BE2C (cell line): ENCODE data around the gene NDUFA5.

Experiments
- DNase-seq: peaks from one replicate; pipeline ENCODE4 v3.0.0-alpha.2; 2020
- H3K27me3 ChIP-seq: fragments of 250-450 bp; sonication (Bioruptor Pico); 2 replicates; pipeline ENCODE4 v1.5.1; 2020; ENCODE audit warnings: mild to moderate bottlenecking
- H3K36me3 ChIP-seq: fragments of 250-450 bp; sonication (Bioruptor Pico); 2 replicates; pipeline ENCODE4 v1.5.1; 2020; ENCODE audit warnings: mild to moderate bottlenecking
- H3K4me1 ChIP-seq: fragments of 250-450 bp; sonication (Bioruptor Pico); 2 replicates; pipeline ENCODE4 v1.5.1; 2020
- H3K4me3 ChIP-seq: 2 replicates; pipeline ENCODE4 v1.5.1; 2011; ENCODE audit warnings: low read depth, low read length
- H3K9me3 ChIP-seq: fragments of 250-450 bp; sonication (Bioruptor Pico); 2 replicates; pipeline ENCODE4 v1.5.1; 2020
- TF ChIP-seq, protein P1 (sequence below): IDR thresholded peaks from 2 replicates; pipeline ENCODE4 v1.5.1; 2012; ENCODE audit warnings: mild to moderate bottlenecking, low read depth, low read length

Gene NDUFA5

DNA sequence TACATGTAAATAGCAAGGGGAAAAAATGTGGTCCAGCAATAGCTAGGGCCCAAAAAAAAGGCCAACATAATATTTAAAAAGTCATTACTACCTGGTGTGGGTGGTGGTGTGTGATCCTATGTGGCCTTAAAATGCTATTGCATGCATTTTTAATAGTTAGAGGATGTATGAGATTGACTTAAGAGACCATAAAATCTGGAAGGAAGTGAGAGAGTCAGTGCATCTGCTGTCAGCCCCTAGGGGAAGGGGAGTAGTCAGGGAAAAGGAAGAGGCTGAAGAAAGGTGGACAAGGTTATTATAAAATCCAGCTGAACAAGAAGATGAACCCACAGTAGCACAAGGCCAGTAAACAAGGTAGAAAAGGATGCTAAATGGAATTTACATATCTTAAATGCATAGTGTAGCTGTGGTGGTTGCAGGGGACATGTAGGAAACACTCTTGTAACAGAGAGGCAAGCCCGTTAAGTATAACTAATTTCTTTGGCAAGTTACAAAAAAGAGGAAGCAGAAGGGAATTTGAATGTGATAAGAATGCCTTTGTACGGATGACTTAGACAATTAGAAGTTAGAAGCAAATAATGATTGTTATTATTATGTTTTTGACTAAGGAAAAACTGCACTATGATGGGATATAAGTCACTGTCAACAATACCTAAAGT lies 11.9 kb upstream of the NDUFA5 start:
- H3K4me1 ChIP-seq = no peaks in the 10 kb centered on the region
- H3K27me3 ChIP-seq = no peaks in the 10 kb centered on the region
- H3K36me3 ChIP-seq = no peaks in the 10 kb centered on the region
- H3K4me3 ChIP-seq = no peak overlapping the region
- TF ChIP-seq, protein P1, sequence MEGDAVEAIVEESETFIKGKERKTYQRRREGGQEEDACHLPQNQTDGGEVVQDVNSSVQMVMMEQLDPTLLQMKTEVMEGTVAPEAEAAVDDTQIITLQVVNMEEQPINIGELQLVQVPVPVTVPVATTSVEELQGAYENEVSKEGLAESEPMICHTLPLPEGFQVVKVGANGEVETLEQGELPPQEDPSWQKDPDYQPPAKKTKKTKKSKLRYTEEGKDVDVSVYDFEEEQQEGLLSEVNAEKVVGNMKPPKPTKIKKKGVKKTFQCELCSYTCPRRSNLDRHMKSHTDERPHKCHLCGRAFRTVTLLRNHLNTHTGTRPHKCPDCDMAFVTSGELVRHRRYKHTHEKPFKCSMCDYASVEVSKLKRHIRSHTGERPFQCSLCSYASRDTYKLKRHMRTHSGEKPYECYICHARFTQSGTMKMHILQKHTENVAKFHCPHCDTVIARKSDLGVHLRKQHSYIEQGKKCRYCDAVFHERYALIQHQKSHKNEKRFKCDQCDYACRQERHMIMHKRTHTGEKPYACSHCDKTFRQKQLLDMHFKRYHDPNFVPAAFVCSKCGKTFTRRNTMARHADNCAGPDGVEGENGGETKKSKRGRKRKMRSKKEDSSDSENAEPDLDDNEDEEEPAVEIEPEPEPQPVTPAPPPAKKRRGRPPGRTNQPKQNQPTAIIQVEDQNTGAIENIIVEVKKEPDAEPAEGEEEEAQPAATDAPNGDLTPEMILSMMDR = no peak
- H3K9me3 ChIP-seq = no peaks in the 10 kb centered on the region
- DNase-seq = no peak

DNA sequence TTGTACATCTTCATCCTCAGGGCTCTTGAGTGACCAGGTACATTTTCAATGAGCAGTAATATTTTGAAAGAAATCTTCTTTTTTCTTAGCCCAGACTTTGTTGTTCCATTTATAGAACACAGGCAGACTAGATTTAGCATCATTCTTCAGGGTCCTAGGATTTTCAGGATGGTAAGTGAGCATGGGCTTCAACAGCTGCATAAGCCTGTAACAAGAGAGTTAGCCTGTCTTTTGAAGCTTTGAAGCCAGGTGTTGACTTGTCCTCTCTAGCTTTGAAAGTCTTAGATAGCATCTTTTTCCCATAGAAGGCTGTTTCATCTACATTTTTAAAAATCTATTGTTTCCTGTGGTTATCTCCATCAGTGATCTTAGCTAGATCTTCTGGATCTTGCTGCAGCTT lies 4.5 kb upstream of the NDUFA5 start:
- DNase-seq = no peak
- H3K4me1 ChIP-seq = no peaks in the 10 kb centered on the region
- H3K4me3 ChIP-seq = no peak overlapping the region

DNA sequence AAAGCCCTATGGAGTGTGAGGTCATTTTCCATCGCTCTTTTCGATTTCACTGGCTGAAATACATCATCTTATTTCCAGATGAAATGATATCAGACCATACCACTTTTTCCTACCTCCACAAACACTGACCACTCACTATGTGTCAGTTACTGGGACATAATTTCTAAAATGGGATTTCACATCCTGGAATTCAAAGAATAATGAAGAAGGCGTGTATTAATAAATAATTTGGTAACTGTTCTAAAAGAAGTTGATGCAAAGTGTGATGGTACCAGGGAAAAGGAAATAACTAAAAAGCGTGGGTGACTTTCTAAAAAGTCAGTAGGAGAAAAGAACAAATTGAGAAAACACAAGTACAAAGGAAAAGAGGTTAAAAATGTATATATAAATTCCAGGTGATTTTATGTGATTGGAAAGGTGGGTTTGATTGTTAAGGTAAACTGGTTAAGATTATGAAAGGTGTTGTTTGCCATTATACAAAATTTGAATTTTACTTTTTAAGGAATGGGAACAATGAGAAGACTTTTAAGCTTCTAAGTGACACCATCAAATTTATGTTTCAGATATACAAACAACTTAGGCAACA lies 764 bp upstream of the NDUFA5 start:
- Histone ChIP-seq H3K9me3 (no peaks in the 10 kb centered on the region), H3K36me3 (peaks cover 7% of the 10 kb centered on the region), H3K4me3 (peak overlapping the region; percentile 81), H3K4me1 (no peaks in the 10 kb centered on the region), H3K27me3 (no peaks in the 10 kb centered on the region)
- DNase-seq = no peak
- TF ChIP-seq, protein P1 = no peak

More for the DNA sequence above, 4.5 kb upstream of the NDUFA5 start:
- TF ChIP-seq, protein P1 = no peak
- no peaks in the 10 kb centered on the region for H3K9me3 ChIP-seq
- no peaks in the 10 kb centered on the region for H3K27me3 ChIP-seq
- no peaks in the 10 kb centered on the region for H3K36me3 ChIP-seq

DNA sequence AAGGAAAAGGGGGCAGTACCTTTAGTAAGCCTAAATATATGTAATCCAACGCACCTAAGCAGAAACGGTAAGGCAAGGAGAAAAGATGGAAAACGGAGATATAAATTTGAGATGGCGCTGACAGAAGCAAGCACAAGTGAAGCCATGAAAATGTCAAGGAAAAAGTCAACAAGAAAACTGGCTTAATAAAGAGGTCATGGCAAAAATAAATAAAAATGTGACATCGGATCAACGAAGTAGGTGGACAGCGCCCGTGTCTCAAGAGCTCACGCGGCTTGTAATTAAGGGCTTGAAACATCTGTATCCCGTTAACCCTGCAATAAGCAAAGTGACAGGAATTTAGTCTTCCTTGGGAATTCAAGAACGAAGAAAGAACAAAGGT lies 611 bp downstream of the NDUFA5 start:
- DNase-seq = no peak
- H3K27me3 ChIP-seq = no peaks in the 10 kb centered on the region
- no peaks in the 10 kb centered on the region for H3K9me3 ChIP-seq
- H3K36me3 ChIP-seq = peaks cover 14% of the 10 kb centered on the region
- TF ChIP-seq, protein P1 = no peak
- no peaks in the 10 kb centered on the region for H3K4me1 ChIP-seq
- H3K4me3 ChIP-seq = peak overlapping the region; percentile 81

DNA sequence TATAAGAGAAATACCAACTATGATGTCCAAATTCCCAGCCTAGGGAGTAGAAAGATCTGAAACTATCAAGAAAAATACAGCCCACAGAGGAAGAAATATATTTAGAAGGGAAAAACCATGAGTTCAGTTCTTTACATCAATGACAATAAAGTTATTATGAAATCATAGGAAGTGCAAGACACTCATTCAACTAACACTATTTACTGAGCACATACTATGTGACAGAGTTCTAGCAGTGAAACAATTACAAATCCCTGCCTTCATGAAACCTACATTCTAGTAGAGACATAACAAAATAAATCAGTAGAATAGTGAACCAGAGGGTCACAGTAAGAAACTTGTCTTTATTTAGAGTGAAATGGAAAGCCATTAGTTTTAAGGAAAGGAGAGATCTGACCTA lies 2.1 kb downstream of the NDUFA5 start:
- Histone ChIP-seq H3K4me1 (no peaks in the 10 kb centered on the region), H3K4me3 (no peak overlapping the region), H3K36me3 (peaks cover 14% of the 10 kb centered on the region), H3K27me3 (no peaks in the 10 kb centered on the region), H3K9me3 (no peaks in the 10 kb centered on the region)
- no peak for DNase-seq
- TF ChIP-seq, protein P1 = no peak

DNA sequence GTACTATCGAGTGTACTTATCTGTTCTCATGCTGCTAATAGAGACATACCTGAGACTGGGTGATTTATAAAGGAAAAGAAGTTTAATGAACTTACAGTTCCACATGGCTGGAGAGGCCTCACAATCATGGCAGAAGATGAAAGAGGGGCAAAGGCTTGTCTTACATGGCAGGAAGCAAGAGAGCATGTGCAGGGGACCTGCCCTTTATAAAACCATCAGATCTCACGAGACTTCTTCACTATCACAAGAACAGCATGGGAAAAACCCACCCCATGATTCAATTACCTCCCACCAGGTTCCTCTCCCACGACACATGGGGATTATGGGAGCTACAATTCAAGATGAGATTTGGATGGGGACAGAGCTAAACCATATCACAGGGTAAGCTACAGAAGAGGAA lies 4.5 kb downstream of the NDUFA5 start:
- no peaks in the 10 kb centered on the region for H3K9me3 ChIP-seq
- H3K36me3 ChIP-seq = peaks cover 30% of the 10 kb centered on the region
- TF ChIP-seq, protein P1 = no peak
- DNase-seq = no peak
- no peaks in the 10 kb centered on the region for H3K27me3 ChIP-seq
- H3K4me3 ChIP-seq = no peak overlapping the region
- H3K4me1 ChIP-seq = no peaks in the 10 kb centered on the region
